Activated CD4-positive, CD25-positive, alpha-beta regulatory T cell treated with anti-CD3 and anti-CD28 coated beads, Interleukin-2, amount 50 U/mL, for 72 hours (primary cell): ENCODE measurements around the gene PTPRR.

ENCODE experiments used
- DNase-seq: peaks from one replicate; pipeline ENCODE4 v3.0.0; 2021

The PTPRR gene

DNA sequence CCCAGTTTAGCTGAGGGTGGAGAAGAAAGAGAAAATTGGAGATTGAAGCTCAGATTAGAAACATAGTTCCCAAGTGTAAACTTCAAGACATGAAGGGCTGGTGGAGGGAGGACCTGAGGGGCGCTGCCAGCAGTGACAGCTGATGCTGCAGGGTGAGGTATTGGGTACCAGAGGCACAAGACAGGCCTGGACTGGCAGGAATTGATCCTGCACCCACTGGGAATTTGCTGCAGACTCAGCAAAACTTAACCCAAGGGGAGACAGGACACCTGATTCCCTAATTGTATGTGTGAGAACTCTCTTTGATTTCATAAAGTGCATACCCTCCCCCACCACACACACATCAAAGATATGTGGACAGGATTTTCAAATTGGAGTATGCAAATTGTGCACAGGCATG, 11.6 kb downstream of the PTPRR start:
- no peak for DNase-seq

DNA sequence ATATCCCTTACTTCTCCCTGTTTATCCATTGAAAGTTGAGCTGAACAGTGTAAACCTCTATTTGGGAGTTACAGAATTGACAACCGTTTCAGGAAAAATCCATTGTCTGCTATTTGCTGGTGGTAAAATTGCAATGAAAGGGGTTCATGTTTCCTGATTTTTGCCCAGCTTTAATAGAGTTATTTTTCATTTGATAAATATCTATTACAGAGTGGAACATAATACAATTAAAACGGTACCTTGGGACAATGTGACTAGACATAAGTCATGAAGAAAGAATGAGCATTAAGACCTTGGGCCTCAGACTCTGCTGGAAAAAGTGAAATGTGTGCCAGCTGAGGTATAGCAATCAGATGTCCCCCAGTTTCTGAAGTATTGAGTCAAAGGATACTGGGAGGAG, 13.1 kb downstream of the PTPRR start:
- no peak for DNase-seq

DNA sequence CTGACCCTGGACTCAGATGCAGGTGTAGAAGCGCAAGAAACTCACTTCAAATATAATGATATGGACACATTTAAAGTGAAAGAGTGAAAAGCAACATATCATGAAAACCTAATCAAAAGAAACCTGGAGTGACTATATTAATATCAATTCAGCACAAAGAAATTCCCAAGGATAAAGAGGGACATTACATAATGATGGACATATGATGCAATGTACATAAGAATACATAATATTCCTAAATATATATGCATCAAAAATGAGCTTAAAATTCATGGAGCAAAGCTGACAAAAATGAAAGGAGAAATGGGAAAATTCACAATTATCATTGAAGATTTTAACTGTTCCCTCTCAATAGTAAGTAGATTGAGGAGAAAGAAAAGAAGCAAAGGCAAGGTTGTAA, 24.6 kb downstream of the PTPRR start:
- no peak for DNase-seq

DNA sequence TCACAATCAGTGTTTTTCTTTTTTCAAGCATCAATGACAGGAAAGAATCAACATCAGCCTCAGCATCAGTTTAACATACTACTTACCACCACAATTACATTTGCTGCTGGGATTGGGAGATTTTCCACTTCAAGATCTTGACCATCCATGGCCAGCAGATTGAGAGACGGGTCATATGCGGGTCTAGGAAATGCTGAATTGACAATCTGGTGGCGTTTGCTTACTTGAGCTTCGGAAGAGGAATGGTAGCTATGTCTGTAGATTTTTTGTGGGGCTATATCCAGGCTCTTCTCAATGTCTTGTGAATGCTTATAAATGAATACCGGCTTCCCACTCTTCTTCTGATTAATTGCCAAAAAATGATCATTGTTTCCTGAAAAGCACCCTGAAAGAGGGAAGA, 27.9 kb downstream of the PTPRR start:
- DNase-seq = no peak

DNA sequence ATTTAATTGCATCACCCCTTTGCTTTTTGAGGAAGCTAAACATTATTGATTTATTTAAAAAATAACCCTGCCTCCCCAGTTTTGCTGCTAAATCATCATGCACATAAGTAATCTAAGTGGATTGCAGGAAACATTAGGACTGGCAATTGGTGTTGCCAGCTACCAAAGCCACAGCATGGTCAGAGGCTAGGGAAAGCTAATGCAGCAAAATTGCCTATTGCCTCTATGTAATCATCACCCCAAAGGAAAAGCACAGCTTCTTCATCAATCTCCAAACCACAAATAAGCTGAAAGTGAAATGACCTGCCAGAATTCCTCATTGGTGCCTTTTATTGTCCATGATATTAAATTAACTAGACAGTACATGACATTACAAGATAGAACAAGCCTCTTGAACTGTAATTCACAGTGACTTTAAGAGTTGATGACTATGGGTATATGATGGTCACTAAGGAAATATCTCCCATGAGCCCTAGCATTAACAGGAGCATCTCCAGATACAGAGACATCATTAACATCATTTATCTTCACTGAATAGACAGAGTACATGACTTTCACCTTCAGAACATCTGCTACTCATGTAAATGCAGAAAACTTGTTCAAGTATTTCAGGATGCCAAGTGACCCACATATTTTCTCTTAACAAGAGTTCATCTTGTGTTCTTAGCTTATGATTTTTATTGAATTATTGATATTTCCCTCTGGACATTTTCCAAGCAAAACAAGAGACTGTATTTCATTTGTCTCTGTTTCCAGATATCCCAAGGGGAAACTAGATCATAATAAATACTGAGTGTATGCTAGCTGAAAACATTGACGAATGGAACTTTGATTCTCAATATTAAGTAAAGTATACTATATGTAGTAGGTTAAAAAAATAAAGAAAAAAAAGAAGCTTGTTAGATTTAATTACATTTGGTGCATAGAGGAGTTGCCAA, 29.4 kb downstream of the PTPRR start:
- DNase-seq = no peak

DNA sequence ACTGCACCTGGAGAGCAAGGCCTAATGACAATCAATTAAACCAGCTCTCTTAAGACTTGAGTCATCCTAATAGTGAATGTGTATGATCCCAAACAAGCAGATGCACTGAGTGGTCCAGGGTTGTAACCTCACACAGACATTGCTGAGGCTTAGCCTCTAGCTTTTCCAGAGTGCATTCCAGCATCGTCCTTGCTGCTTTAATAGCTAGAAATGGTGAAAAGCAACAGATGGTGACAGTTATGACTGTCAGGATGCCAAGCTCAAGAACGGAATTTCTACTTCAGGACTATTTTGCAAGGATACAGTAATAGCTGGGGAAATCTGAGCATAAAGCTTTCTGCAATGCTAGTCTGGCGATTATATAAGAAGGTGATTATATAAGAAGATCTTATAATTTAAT, 34.6 kb downstream of the PTPRR start:
- DNase-seq = no peak

DNA sequence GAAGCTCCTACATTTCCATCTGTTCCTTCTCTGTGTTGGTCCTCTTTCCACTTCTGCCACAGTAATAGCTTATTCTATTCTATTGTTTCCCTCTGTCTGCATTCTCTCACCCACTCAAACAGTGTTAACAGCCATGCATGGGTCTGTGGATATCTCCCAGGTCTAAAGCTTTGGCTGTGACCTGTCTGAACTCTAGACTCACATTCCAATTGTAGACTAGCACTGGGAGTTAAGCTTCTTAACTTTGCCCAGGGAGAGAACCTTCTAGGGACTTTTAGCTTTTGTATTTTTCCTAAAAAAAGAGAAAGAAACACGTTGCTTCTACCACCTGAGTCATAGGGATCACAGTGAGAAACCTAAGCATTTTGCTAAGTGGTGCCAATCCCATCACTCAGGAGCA, 36.7 kb downstream of the PTPRR start:
- no peak for DNase-seq

DNA sequence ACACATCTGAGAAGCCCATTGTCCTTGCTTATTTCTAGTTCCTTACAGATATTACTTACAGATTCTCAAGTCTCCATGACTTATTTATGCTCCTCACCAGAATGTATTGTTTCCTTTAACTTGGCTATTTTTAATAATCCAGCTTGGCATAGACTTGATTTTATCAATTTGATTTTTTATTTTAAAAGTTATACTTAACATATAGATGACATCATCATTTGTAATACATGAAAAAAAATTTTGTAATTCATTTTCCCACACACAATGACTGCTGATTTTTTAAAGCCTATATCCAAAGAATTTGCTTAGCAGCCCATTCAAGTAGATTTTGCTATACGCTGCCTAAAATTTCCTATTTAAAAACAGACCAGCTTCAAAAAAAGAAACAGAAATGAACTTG, 39.8 kb downstream of the PTPRR start:
- no peak for DNase-seq

DNA sequence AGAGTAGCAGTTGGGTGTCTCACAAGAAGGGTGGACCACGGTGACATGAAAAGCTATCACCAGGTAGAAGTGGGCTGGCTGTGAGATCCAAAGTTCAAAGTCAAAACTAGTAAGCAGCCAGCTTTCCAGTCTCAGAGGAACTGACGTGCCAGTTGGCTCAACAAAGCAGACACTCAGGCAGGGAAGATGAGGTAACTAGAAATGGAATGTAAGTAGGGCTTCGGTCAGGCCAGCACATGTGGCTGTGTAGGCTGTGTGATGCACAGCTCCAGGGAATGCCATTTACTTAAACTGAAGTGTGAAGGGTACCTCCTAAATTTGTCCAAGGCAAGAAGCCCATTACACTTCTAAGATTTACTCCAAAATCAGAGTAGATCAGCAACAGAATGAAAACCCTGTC, 43.6 kb downstream of the PTPRR start:
- no peak for DNase-seq

DNA sequence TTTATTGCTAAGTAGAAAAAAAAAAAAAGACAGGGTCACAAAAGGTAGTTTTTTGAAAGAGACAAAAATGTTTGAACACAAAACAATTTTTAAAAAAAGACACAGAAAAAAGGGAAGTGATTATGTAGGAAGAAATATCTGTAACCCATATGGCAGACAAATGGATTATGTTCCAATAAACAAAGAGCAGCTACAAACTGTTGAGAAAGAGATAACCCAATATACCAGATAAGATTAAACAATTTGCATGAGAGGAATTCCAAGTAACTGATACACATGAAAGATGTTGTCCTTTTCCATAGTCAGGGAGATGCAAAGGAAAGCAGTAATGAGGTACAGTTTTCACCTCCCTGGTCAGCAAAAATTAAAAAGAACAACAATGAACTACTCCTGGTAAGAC, 44.9 kb downstream of the PTPRR start:
- DNase-seq = no peak

DNA sequence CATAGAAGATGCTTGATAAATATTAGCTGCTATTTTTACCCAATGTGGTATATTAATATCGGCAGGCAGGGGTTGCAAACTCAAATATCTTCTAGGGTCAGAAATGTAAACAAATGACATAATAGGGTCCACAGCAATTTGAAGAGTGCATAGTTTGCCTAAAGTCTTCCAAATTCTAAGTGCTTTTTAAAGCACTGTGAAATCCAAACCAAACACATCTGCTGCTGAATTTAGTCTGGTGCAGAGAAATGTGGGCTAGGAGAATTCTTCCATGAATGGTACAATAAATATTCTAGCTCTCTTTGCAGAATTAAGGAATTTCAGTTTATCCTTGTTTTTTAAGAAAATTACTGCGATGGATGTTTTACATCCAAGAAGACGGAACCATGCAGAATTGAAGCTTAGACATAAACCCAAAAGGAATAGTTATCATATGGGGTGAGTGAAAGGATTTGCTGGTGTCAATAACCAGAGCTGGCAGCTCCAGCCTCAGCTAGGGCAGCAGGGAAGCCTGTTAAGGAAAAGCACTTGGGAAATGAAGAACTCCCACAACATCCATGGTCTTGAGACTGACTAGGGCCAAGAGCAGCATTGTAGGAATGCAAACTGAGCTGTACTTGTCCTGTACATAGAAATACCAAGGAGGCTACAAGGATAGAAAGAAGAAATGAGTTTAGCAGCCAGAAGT, 65.5 kb downstream of the PTPRR start:
- no peak for DNase-seq

DNA sequence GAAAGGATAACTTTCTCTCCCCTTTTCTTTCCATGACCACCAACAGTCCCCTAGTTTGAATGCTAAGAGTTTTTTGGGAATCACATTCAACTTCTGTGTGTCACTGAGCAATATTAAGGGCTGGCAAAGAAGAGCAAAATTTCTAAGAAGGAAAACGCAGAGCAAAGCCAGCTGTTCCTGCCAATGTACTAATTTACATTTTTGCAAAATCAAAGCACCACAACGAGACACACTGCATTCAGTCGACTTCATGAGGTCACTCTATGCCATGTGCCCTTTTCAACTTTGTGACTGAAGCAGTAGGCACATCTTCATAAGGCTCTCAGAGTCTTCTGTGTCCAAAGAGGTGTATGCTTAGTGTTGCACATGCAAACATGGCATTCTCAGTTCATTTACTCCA, 66.4 kb downstream of the PTPRR start:
- DNase-seq = no peak

DNA sequence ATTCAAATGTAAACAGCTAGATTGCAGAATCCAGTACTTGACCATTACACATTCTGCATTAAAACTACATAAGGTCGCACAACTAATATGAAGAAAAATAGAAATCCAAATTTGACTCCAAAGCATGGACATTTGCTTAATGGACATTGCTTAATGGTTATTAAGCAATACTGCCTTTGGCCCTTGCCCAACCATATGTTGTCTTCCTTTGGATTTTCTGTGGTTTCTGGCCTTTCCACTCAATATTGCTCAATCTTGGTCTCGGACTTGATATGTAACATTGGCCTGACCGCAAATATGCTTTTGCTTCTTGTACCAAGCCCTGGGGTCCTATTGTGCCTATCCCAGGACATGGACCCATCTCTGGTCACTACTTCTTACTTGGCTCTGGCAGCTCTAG, 67.2 kb downstream of the PTPRR start:
- DNase-seq = no peak

DNA sequence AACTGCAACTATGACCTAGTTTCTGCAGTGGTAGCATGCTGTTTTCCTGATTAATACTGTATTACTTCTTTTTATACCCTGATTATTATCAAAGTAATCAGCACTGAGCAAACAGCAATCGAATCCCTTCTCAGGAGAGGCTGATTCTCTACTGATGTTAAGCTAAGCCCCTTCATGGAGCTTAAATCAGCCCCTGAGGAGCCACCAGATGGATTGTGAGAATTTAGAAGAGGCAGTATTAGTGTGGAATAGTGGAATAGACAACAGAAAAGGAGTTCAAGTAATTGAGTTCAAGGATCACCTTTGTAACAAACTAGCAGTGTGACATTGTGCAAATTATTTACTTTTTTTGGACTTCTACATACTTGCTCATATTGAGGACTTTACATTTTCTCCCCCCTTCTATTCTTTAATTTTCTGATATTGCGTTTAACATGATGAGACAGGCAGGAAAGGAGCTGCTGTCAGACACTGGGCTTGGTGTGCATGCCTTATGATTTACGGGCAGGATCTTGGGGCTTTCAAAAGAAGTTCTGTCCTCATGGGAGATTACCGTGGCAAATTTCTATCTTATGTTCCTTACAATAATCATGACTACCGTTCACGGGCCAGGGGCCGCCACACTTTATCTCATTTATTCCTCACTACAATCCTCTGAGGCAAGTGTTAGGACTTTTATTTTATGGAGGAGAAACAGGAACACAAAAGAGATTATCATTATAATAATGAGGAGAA, 68.0 kb downstream of the PTPRR start:
- no peak for DNase-seq

DNA sequence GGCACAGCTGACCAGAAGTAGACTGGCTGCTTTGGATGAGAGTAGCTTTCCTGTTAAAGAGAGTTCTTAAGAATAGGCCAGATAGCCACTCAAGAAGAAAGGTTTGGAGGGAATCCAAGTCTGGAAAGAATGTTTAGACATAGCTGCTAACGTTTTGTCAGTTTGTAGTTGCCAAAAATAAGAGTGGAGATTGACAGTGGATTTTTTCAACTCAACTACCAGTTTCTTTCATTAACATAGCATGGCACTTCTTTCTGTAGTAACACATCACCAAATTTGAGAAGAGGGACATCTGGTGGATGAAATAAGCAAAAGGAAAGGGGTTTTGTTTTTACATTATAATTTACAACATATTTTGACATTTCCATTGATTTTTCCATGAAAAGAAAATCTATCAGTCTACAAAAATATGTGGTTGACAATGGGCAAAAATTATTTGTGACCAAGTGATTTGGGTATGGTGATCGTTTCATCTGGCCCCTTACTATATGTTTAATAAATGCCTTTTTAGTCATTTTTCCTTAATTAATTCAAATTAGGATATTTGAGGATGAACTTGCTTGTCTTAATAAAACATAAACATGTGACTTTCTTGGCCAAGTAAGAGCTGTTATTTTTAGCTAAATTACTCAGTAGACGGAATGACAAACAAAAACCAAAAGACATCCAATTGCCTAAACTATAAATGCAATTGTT, 71.1 kb downstream of the PTPRR start:
- no peak for DNase-seq

DNA sequence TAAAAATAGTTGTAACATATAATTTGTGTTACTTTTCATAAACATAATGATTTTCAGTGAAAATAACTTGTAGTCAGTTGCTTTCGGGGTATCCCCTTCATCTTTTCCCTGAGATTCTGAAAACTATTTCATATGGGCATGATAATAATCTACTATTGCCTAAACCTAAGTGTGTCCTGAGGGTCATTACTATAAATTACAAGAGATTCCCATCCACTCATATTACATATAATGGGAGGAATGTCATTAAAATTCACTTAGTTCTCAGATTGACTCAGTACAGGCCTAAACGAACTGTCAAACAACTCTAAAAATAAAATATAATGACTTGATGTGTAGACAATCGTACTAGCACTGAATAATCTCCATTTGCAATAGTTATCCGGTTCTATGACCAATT, 72.7 kb downstream of the PTPRR start:
- DNase-seq = no peak

DNA sequence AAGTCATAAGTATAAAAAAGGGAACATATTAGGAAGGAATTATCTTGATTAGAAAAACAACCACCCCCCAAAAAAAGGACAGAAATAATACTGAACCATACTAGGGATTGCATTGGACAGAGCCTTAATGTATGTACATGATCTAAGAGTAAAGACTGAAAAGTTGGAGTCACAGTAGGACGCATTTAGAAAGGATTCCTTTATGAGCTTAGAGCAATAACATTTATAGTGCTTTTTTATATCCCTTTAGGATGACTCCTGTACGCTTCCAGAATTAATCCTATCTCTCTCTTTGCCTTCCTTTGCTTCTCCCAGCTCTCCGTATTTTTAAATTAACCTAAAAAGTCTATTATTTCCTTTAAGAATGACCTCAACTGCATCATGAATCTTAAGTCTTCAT, 75.3 kb downstream of the PTPRR start:
- DNase-seq = no peak

DNA sequence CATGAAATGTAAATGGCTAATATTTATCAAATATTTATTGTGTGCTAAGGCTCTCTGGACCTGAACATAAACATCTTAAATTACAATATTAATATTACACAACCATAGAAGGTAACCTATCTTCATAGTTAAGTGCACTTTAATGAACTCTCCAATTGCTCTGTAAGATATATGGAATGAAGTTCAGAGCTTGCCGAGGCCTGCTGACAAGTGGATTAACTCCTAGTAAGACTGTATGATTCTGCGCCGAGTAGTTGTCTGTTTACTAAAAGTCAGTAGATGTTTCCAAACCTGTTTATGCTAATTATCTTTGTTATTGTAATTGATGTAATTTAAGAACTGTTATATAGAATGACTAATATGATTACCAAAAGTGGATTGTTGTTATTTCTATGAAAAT, 77.2 kb downstream of the PTPRR start:
- DNase-seq = no peak

DNA sequence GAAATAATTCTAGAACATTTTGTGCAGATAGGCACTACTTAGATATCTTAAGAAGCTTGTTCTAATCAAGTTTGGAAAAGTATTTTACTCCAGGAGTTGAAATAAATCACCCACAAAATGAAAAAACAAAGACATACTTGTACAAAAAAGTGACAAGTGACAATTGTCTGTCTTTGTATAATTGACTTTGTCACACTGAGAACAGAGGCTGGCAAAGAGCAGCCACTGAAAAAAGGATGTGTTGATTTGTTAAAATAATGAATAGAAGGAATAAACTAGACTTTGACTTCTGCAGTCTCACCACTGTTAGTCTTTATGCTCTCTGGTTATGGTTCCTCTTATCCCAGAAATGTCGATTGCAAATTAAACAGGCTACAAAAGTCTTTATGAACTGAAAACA, 77.6 kb downstream of the PTPRR start:
- no peak for DNase-seq

DNA sequence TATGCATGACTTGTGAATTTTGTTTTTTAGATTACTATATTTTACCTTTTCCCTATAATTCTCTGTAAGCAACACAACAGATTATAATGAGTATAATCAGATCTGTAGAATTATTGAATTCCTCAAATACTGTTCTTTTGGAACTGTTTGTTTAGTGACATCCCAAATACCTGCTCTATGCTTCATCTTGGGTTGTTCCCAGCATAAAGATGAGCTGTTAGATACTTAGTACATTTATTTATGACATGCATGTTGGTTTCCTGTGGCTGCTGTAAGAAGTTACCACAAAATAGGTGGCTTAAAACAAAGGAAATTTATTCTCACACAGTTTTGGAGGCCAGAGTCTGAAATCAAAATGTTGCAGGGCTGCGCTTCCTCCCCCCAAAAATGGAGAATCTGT, 78.4 kb downstream of the PTPRR start:
- DNase-seq = no peak

DNA sequence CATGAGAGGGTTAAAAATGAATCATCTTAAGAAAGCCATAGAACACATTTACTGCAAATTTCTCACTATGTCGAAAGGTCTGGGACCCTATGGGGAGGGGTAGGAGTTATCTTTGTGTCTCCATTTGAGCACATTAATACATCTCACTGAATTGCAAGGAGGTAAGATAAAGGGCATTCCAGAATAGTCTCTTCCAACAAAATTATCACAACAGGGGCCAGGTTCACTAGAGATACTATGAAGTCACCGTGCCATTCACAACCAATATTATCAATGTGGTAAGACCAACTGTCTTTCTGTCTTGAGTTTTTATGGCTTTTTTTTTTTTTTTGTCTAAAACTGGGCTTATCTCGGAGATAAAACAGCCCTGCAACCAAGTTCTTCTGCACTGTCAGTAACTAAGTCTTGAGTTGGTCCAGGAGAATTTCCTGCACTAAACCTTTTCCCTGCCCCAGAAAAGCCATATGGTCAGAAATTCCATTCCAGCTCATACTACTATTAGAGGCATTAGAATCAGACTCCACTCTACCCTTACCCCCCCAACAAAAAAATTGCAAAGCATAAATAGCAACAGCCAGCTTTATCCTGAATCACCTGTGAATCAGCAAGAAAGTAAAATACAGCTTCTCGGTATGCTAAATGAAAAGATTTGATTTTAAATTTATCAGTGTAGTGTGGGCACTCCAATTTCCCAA, 79.7 kb downstream of the PTPRR start:
- no peak for DNase-seq

DNA sequence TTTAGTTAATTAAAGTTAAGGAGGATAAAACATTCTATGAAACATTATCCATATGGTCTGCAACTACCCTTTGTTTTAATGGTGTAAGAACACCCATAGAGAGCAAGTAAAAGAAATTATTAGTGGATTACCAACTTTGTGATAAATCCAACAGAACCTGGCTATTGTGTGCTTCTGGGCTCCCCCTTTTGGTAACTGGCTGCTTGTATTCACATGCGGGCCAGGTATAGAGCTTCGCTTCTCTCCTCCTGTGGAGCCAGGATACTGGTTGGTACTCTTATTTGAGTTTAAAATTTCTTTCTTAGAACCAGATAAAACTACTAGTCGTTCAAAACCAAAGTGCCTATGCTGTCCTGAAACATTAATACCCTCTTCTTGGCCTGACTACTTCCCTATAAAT, 81.0 kb downstream of the PTPRR start:
- DNase-seq = no peak

DNA sequence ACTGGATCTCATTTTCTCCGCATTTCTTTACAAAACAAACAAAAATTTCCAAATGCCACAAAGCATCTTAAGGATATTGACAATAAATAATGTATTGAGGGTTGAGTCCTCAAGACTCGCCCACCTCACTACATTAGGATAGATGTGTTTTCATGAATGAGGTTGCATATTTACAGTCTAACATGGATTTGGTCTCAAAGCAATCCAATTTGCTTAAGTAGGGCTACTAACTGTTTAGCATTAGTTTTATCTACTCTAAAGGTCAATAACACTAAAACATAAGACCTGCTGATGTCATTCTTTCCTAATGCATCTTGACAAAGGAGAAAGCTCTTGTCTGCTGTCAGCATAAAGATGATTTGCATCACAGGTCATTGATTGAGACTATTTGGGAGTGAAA, 82.4 kb downstream of the PTPRR start:
- no peak for DNase-seq
